BJ (cell line): ENCODE measurements around the gene RNU6-7. TPM values are rescaled to one million over a fixed set of nuclear protein-coding genes. Genes with fewer than 3 reads are reported as not detected.

Experiments used
- CTCF ChIA-PET: fragments of 350-600 bp; formaldehyde crosslinking; extraction: SDS; loops from one replicate; lab custom pipeline; 2021; ENCODE audit warnings: antibody characterized with exemption, inconsistent platforms; lab: Yijun Ruan, JAX
- POLR2A ChIA-PET: fragments of 300-600 bp; sonication (Branson Sonifier 250); formaldehyde crosslinking; extraction: SDS; loops from one replicate; lab custom pipeline; 2021; ENCODE audit warnings: antibody characterized with exemption; lab: Charles Lee
- DNase-seq: peaks from one replicate; pipeline ENCODE4 v3.0.0-alpha.2; 2011; ENCODE audit warnings: low read depth
- H3K27me3 ChIP-seq: 2 replicates; pipeline ENCODE4 v1.6.0; 2011; ENCODE audit warnings: low read length; ENCODE audit not compliant: control insufficient read depth, insufficient read depth
- H3K36me3 ChIP-seq: 2 replicates; pipeline ENCODE4 v1.5.1; 2011; ENCODE audit warnings: low read length; ENCODE audit not compliant: control insufficient read depth, insufficient read depth
- H3K4me3 ChIP-seq: 2 replicates; pipeline ENCODE4 v1.5.1; 2011; ENCODE audit warnings: low read depth, mild to moderate bottlenecking, control low read depth, low read length
- CTCF ChIP-seq: IDR thresholded peaks from 2 replicates; pipeline ENCODE4 v1.5.1; 2011; ENCODE audit warnings: low read depth, mild to moderate bottlenecking, control low read depth, inconsistent platforms, low read length, moderate library complexity; ENCODE audit not compliant: insufficient read depth
- polyA plus RNA-seq: library from polyadenylated mRNA; depleted of rRNA; stranded (reverse); fragments of >200 nt; gene quantifications from 2 replicates; pipeline ENCODE4 v1.2.3, GENCODE V29; 2011; rRNA removed
- small RNA-seq: library from RNA; depleted of rRNA; stranded (forward); fragments of <200 nt; gene quantifications from one replicate; pipeline ENCODE3, GENCODE V24; 2012; ENCODE audit warnings: low replicate concordance, low read depth; ENCODE audit not compliant: insufficient read length

The RNU6-7 gene
- polyA plus RNA-seq, 1 experiment = not detected

- TF ChIP-seq CTCF = no peak
- ChIA-PET CTCF (interaction anchor here (0.6 to 6.4 kb wide), 8 partner anchors 132 to 1116 kb away, joined by 3 to 83 read pairs (median 4); partner anchors contain the start of gene DTD2), POLR2A (no interaction called here)
- DNase-seq = no peak
- H3K27me3 ChIP-seq = no peaks in the 10 kb centered on the region
- no peak overlapping the region for H3K4me3 ChIP-seq
- no peaks in the 10 kb centered on the region for H3K36me3 ChIP-seq
Observed at GRCh38 chr14:32250681-32251080, 48.8 kb downstream of the RNU6-7 start.

DNA sequence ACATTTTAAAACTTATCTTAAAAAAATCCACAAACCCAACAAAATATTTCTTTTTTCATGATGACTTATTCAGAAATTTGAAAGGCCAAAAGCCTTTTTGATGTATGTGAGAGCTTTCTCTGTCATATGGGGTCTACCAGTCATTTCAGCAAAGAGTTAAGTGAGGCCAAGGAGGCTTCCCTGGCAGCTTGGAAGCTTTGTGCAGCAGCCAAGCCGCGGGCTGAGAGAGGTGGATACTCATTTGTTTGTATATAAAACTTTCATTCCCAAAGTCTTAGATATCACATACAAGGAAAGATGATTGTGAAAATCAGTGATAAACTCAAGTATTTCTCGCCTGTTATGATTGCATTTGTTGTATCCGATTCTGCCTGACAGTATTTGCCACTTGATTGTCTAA, 49.7 kb downstream of the RNU6-7 start:
- Histone ChIP-seq H3K4me3 (no peak overlapping the region), H3K27me3 (no peaks in the 10 kb centered on the region), H3K36me3 (no peaks in the 10 kb centered on the region)
- ChIA-PET POLR2A (no interaction called here), CTCF (interaction anchor here (0.8 to 6.4 kb wide), 15 partner anchors 129 to 795 kb away, joined by 3 to 83 read pairs (median 4); partner anchors contain the start of genes ARHGAP5 and DTD2)
- TF ChIP-seq CTCF = no peak
- DNase-seq = no peak

Small RNAs within 50 kb of the gene (small RNA-seq; reads per million reads assigned to genes)
- not detected for gene RNU6-7
- not detected for gene RNU6-8

Other genes starting within 250 kb of the RNU6-7 start
- 17.4 and 43.1 TPM in 2 replicates for gene ARHGAP5, start 124.7 kb upstream of the RNU6-7 start, polyA plus RNA-seq
- not detected in 2 replicates for gene RNU6-8, start 1.2 kb downstream of the RNU6-7 start, polyA plus RNA-seq
- 18.5 and 22.9 TPM in 2 replicates for gene AKAP6, start 127.3 kb downstream of the RNU6-7 start, polyA plus RNA-seq